ENCODE data around the gene DCTD.

Gene DCTD

GRCh38 chr4:182938205-182938645 lies 21.0 kb upstream of the DCTD start:
- H3K4me3 ChIP-seq (ENCODE audit: low read depth, low read length) = no peak overlapping the region
- peak; percentile 70 for DNase-seq (ENCODE audit: low read depth)
- TF ChIP-seq CTCF (conservative IDR thresholded peaks at IDR 0.05; ENCODE audit: low read depth, low read length) = peak; percentile 99

DNA sequence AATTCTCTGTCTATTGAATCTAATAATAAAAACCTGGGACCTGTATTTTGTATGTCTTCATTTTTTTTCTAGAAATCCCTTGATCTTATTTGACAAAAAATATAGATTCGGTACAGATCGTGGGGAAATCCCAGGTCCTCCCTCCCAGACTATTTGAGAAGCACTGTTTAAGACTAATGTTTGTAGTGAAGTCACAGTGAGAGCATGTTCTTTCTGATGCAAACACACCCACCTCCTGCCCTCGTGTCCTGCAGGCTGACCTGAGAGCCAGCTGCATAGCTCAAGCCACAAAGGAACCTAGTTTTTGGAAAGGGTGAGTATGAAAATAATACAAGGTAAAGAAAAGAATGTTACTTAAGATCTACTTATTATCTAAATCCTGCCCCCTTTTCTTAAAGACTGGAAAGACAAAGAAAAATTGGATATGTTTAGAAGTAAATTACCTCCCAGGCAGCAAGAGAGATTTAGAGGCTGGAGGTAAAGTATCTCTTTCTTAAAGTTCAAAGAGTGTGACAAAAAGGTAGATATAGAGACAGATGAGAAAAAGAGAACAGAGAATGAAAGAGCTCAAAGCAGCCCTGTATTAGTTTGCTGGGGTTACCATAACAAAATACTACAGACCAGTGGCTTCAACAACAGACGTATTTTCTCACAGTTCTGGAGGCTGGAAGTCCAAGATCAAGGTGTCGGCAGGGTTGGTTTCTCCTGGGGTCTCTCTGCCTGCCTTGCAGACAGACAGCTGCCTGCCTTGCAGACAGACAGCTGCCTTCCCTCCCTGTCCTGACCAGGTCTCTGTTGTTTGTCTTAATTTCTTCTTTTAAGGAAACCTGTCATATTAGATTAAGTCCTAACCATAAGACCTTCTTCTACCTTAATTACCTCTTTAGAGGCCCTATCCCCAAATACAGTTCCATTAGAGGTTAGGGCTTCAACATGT lies 20.4 kb upstream of the DCTD start:
- no peak overlapping the region for H3K4me3 ChIP-seq (ENCODE audit: low read depth, low read length)
- TF ChIP-seq CTCF (conservative IDR thresholded peaks at IDR 0.05; ENCODE audit: low read depth, low read length) = no peak
- no peak for DNase-seq (ENCODE audit: low read depth)

DNA sequence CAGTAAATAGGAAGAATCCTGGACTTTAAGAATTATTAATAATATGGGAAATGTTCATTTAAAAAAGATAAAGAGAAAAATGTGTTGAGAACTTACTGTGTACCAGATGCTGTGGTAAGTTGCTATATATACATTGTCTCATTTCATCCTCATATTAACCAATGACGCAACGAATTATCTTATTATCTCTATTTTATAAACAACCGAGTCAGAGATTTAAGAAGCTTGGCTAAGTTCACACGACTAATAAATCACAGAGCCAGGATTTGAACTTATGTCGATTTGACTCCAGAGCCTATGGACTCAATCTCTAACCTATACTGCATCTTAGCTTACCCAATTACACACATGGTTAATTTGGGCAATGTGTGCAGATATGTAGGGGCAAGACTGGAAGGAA lies 15.5 kb upstream of the DCTD start:
- H3K4me3 ChIP-seq (ENCODE audit: low read depth, low read length) = no peak overlapping the region
- no peak for DNase-seq (ENCODE audit: low read depth)
- no peak for TF ChIP-seq CTCF (conservative IDR thresholded peaks at IDR 0.05; ENCODE audit: low read depth, low read length)

- no peak overlapping the region for H3K4me3 ChIP-seq (ENCODE audit: low read depth, low read length)
- peak; percentile 33 for DNase-seq (ENCODE audit: low read depth)
- TF ChIP-seq CTCF (conservative IDR thresholded peaks at IDR 0.05; ENCODE audit: low read depth, low read length) = no peak
Observed at GRCh38 chr4:182931691-182932345, 14.6 kb upstream of the DCTD start.

- no peak overlapping the region for H3K4me3 ChIP-seq (ENCODE audit: low read depth, low read length)
- DNase-seq (ENCODE audit: low read depth) = no peak
- TF ChIP-seq CTCF (conservative IDR thresholded peaks at IDR 0.05; ENCODE audit: low read depth, low read length) = no peak
Observed at GRCh38 chr4:182930889-182931288, 13.7 kb upstream of the DCTD start.

DNA sequence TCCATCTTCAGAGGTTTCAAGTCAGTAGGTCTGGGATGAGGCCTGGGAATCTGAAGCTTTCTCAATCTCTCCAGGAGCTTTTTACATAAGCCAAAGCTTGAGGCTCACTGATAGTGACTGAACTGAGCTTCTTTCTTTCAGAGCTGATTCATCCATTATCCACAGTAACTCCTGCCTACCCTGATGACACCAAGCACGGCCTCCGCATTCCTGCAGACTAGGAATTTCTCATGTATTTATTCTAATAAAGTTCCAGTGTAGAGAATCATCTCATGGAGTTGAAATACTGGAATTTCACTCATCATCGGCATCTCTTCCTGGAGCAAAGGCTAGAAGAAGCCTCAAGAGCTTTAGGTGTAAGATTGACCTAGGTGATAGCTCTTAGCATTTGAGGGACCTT lies 12.1 kb upstream of the DCTD start:
- DNase-seq (ENCODE audit: low read depth) = peak; percentile 90
- TF ChIP-seq CTCF (conservative IDR thresholded peaks at IDR 0.05; ENCODE audit: low read depth, low read length) = no peak
- H3K4me3 ChIP-seq (ENCODE audit: low read depth, low read length) = no peak overlapping the region
